GM10248 (cell line): ENCODE results near the gene KPTN.

Source experiments
- CTCF ChIA-PET: fragments of 300-600 bp; sonication (Branson Sonifier 250); formaldehyde crosslinking; extraction: SDS; loops from one replicate; lab custom pipeline; 2021; ENCODE audit warnings: antibody characterized with exemption; lab: Yijun Ruan, JAX
- POLR2A ChIA-PET: fragments of 350-650 bp; sonication (Branson Sonifier 250); formaldehyde crosslinking; extraction: SDS; loops from one replicate; lab custom pipeline; 2020; ENCODE audit warnings: antibody characterized with exemption; lab: Yijun Ruan, JAX
- DNase-seq: peaks from one replicate; pipeline ENCODE4 v3.0.0; 2012; ENCODE audit errors: extremely low spot score
- CTCF ChIP-seq: IDR thresholded peaks from 2 replicates; pipeline ENCODE4 v1.5.1; 2012; ENCODE audit warnings: mild to moderate bottlenecking, low read depth; ENCODE audit errors: extremely low read depth, missing control alignments, control extremely low read depth

The KPTN gene

GRCh38 chr19:47473336-47473735, 10.7 kb downstream of the KPTN start:
- POLR2A ChIA-PET, result no interaction called here
- no peak for TF ChIP-seq CTCF
- DNase-seq, result no peak
- CTCF ChIA-PET, result interaction anchor here (1.7 to 1.8 kb wide), 2 partner anchors 10 to 11 kb away, joined by 4 to 5 read pairs; partner anchors contain the start of gene KPTN

- POLR2A ChIA-PET, result no interaction called here
- CTCF ChIA-PET, result interaction anchor here (1.2 kb wide), 1 partner anchor 12 kb away, joined by 5 read pairs; the partner anchor contains the start of gene KPTN
Measured at GRCh38 chr19:47471733-47472457, 12.1 kb downstream of the KPTN start, which contains the start of gene SLC8A2. Gene SLC8A2, minus strand, starts transcription at chr19:47471893. Its CDS starts 5,490 bp downstream, at chr19:47466403.

GRCh38 chr19:47471381-47471732, 12.7 kb downstream of the KPTN start:
- TF ChIP-seq CTCF, result no peak
- CTCF ChIA-PET, result interaction anchor here (1.2 to 1.3 kb wide), 2 partner anchors 13 to 34 kb away, joined by 4 to 5 read pairs; partner anchors contain the start of gene KPTN
- POLR2A ChIA-PET, result no interaction called here
- no peak for DNase-seq

More at GRCh38 chr19:47471733-47472457, 12.1 kb downstream of the KPTN start, which contains the start of gene SLC8A2:
- TF ChIP-seq CTCF, result no peak
- DNase-seq, result peak; percentile 76

- DNase-seq, result no peak
- no peak for TF ChIP-seq CTCF
- CTCF ChIA-PET, result interaction anchor here (0.7 to 1.3 kb wide), 3 partner anchors 14 to 79 kb away, joined by 3 to 4 read pairs (median 4); partner anchors contain the start of gene KPTN
- POLR2A ChIA-PET, result no interaction called here
Measured at GRCh38 chr19:47470447-47471195, 13.4 kb downstream of the KPTN start.

- TF ChIP-seq CTCF, result no peak
- CTCF ChIA-PET, result interaction anchor here (1.1 kb wide), 1 partner anchor 14 kb away, joined by 4 read pairs; the partner anchor contains the start of gene KPTN
- DNase-seq, result no peak
- POLR2A ChIA-PET, result no interaction called here
Measured at GRCh38 chr19:47469719-47470118, 14.3 kb downstream of the KPTN start.

GRCh38 chr19:47469363-47469700, 14.7 kb downstream of the KPTN start:
- POLR2A ChIA-PET, result no interaction called here
- no peak for TF ChIP-seq CTCF
- CTCF ChIA-PET, result interaction anchor here (1.1 kb wide), 1 partner anchor 15 kb away, joined by 4 read pairs; the partner anchor contains the start of gene KPTN

More at GRCh38 chr19:47469363-47469700, 14.7 kb downstream of the KPTN start:
- no peak for DNase-seq
